Measurements from ENCODE around the gene CFL2.

GRCh38 chr14:34711796-34712712, 2.3 kb downstream of the CFL2 start:
- TF ChIP-seq CTCF (IDR thresholded peaks at IDR 0.05 in 8 of 11, conservative IDR thresholded peaks at IDR 0.05 in 3 of 11) (no peak), POLR2A (IDR thresholded peaks at IDR 0.05) (no peak), POLR2AphosphoS5 (IDR thresholded peaks at IDR 0.05) (no peak)

All from spleen (tissue), 7 donors.